HCT116 (cell line): ENCODE measurements around the gene BMP7. TPM values are rescaled to one million over a fixed set of nuclear protein-coding genes. Genes with fewer than 3 reads are reported as not detected.

Experiments used
- ATAC-seq: fragments of 200-7000 bp; cut with Tn5 transposase; 2 replicates; pipeline ENCODE4 v1.9.1; 2020; ENCODE audit warnings: mild to moderate bottlenecking, moderate library complexity
- BruUV-seq: library from RNA; stranded (reverse); fragments of 400-500 nt; replicated peaks from 2 replicates; lab custom pipeline; 2021; lab: Mats Ljungman, UMichigan
- CTCF ChIA-PET: fragments of 300-600 bp; sonication (Branson Sonifier 250); formaldehyde crosslinking; loops from one replicate; lab custom pipeline; 2021; ENCODE audit warnings: antibody characterized with exemption; lab: Charles Lee
- POLR2A ChIA-PET: fragments of 300-600, 350-600 bp; sonication (Branson Sonifier 250); formaldehyde crosslinking; loops from one replicate; lab custom pipeline; 2021; ENCODE audit warnings: antibody characterized with exemption; lab: Charles Lee
- RAD21 ChIA-PET, 2 experiments: fragments of 300-600 bp; sonication (Branson Sonifier 250); formaldehyde crosslinking; loops; one replicate each; lab custom pipeline; 2023; ENCODE audit warnings: low total read pairs in 2 of 2; ENCODE audit not compliant: uncharacterized antibody in 2 of 2, unreplicated experiment in 2 of 2, low non-redundant PET in 1 of 2; lab: Charles Lee
- DNase-seq: peaks from one replicate; pipeline ENCODE4 v3.0.0-alpha.2; 2010; ENCODE audit warnings: low read depth, low spot score
- H2AFZ ChIP-seq: fragments of 200-600 bp; shearing (Covaris generic), sonication (generic); 2 replicates; pipeline ENCODE4 v1.6.1; 2017; ENCODE audit warnings: low read depth, mixed run types, mixed read lengths, antibody characterized with exemption, low read length; ENCODE audit not compliant: poor library complexity, severe bottlenecking
- H3K27ac ChIP-seq: 2 replicates; pipeline ENCODE4 v1.5.1; 2012; ENCODE audit warnings: low read depth, low read length
- H3K27me3 ChIP-seq: fragments of 200-600 bp; sonication (generic); 2 replicates; pipeline ENCODE4 v1.6.1; 2016; ENCODE audit warnings: mixed run types, low read length, mixed read lengths; ENCODE audit not compliant: insufficient read depth
- H3K36me3 ChIP-seq, 2 experiments: fragments of 200-500 bp in 1 of 2; fragments of 200-600 bp in 1 of 2; sonication (Bioruptor generic) in 1 of 2; sonication (generic) in 1 of 2; 2 replicates each; pipeline versions ENCODE4 v1.5.1 to v1.6.1; 2014 to 2016; ENCODE audit warnings: low read length in 2 of 2, inconsistent platforms in 1 of 2, mixed read lengths in 1 of 2, mixed run types in 1 of 2; ENCODE audit not compliant: insufficient read depth in 2 of 2, control insufficient read depth in 1 of 2
- H3K4me1 ChIP-seq, 2 experiments: fragments of 200-600 bp in 1 of 2; sonication (generic) in 1 of 2; 2 replicates each; pipeline versions ENCODE4 v1.5.1 to v1.6.1; 2012 to 2017; ENCODE audit warnings: low read length in 2 of 2, inconsistent platforms in 1 of 2, mild to moderate bottlenecking in 1 of 2, mixed read lengths in 1 of 2, mixed run types in 1 of 2, moderate library complexity in 1 of 2; ENCODE audit not compliant: insufficient read depth in 2 of 2, control insufficient read depth in 1 of 2
- H3K4me2 ChIP-seq: fragments of 200-600 bp; sonication (generic); 2 replicates; pipeline ENCODE4 v1.6.1; 2017; ENCODE audit warnings: mixed run types, low read length, mixed read lengths
- H3K4me3 ChIP-seq, 2 experiments: fragments of 200-600 bp in 1 of 2; sonication (generic) in 1 of 2; replicated peaks in 1 of 2; 2 replicates each; pipeline ENCODE4 v1.5.1; 2011 to 2016; ENCODE audit warnings: low read length in 2 of 2, control low read depth in 1 of 2, low read depth in 1 of 2, mild to moderate bottlenecking in 1 of 2, mixed read lengths in 1 of 2, mixed run types in 1 of 2
- H3K79me2 ChIP-seq: fragments of 200-600 bp; sonication (generic); 2 replicates; pipeline ENCODE4 v1.6.1; 2017; ENCODE audit warnings: mild to moderate bottlenecking, mixed run types, low read length, moderate library complexity, mixed read lengths; ENCODE audit not compliant: insufficient read depth
- H3K9ac ChIP-seq: fragments of 200-600 bp; sonication (generic); 2 replicates; pipeline ENCODE4 v1.6.1; 2016; ENCODE audit warnings: low read length, mixed read lengths
- H3K9me2 ChIP-seq: fragments of 200-600 bp; sonication (generic), shearing (Covaris generic); 2 replicates; pipeline ENCODE4 v1.6.1; 2017; ENCODE audit warnings: mixed run types, mild to moderate bottlenecking, moderate library complexity; ENCODE audit not compliant: insufficient read depth
- H3K9me3 ChIP-seq, 2 experiments: fragments of 200-500 bp in 1 of 2; fragments of 200-600 bp in 1 of 2; sonication (Bioruptor generic) in 1 of 2; sonication (generic) in 1 of 2; 2 replicates each; pipeline ENCODE4 v1.6.1; 2014 to 2017; ENCODE audit warnings: low read length in 2 of 2, mixed read lengths in 2 of 2, inconsistent platforms in 1 of 2, low read depth in 1 of 2, mild to moderate bottlenecking in 1 of 2, mixed run types in 1 of 2, moderate library complexity in 1 of 2; ENCODE audit not compliant: control insufficient read depth in 1 of 2, insufficient read depth in 1 of 2
- H4K20me1 ChIP-seq: fragments of 200-600 bp; sonication (generic), shearing (Covaris generic); 2 replicates; pipeline ENCODE4 v1.6.1; 2017; ENCODE audit warnings: mixed run types, mild to moderate bottlenecking, moderate library complexity; ENCODE audit not compliant: insufficient read depth
- ATF3 ChIP-seq: IDR thresholded peaks from 2 replicates; pipeline ENCODE4 v1.6.1; 2012
- CBX3 ChIP-seq: IDR thresholded peaks from 2 replicates; pipeline ENCODE4 v1.6.1; 2012; ENCODE audit warnings: low read depth
- EGR1 ChIP-seq: IDR thresholded peaks from 2 replicates; pipeline ENCODE4 v1.6.1; 2012; ENCODE audit warnings: low read depth
- MAX ChIP-seq: IDR thresholded peaks from 2 replicates; pipeline ENCODE4 v1.6.1; 2012
- POLR2A ChIP-seq: IDR thresholded peaks from 2 replicates; pipeline ENCODE4 v1.7.0; 2011; ENCODE audit warnings: borderline replicate concordance; ENCODE audit not compliant: insufficient read depth, insufficient read length; ENCODE audit errors: extremely low read depth
- RAD21 ChIP-seq: IDR thresholded peaks from 2 replicates; pipeline ENCODE4 v1.6.1; 2012; ENCODE audit warnings: low read depth, mild to moderate bottlenecking
- SIN3A ChIP-seq: IDR thresholded peaks from 2 replicates; pipeline ENCODE4 v1.6.1; 2012; ENCODE audit warnings: low read depth
- SP1 ChIP-seq: IDR thresholded peaks from 2 replicates; pipeline ENCODE4 v1.6.1; 2012; ENCODE audit warnings: low read depth
- intact Hi-C: fragments of 100-400 bp; cut with micrococcal nuclease; formaldehyde crosslinking; loops from 2 replicates; pipeline ENCODE4 v1.10.0; 2022
- total RNA-seq: library from RNA; stranded (reverse); gene quantifications from one replicate; pipeline ENCODE4 v1.2.1, GENCODE V29; 2021; ENCODE audit not compliant: unreplicated experiment
- TF ChIP-seq, protein P1 (sequence below): IDR thresholded peaks from 2 replicates; pipeline ENCODE4 v1.6.1; 2011; ENCODE audit warnings: mild to moderate bottlenecking, low read length, moderate library complexity; ENCODE audit not compliant: insufficient replicate concordance; ENCODE audit errors: extremely low read depth

Gene BMP7
- total RNA-seq, 1 experiment from 2014 or later: 7.0 TPM

DNA sequence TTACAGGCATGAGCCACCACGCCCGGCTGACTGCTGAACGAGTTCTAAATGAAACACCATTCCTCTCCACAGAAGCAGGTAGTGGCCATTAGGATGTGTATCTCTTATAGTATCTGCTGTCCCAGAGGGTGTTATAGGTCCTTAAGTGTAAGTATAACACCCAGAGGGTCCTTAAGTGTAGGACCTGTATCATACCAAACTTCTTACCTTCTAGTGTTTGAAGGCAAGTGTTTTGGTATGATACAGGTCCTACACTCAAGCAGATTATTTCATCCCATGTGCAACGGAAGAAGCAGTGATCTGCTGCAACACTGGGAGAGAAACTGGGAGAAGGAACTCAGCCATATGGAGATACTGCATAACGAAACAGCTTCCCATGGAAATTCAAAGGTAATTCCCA is 17.4 kb downstream of the BMP7 start:
- ChIA-PET POLR2A (no interaction called here), CTCF (no interaction called here)

More for the DNA sequence above, 17.4 kb downstream of the BMP7 start:
- Histone ChIP-seq H3K36me3 (no peaks in the 10 kb centered on the region), H4K20me1 (no peaks in the 10 kb centered on the region), H3K27ac (no peak overlapping the region), H3K9me3 (no peaks in the 10 kb centered on the region), H3K27me3 (no peaks in the 10 kb centered on the region), H3K9ac (no peak overlapping the region), H3K79me2 (no peaks in the 10 kb centered on the region), H3K4me2 (no peak overlapping the region), H3K4me3 (no peak overlapping the region), H3K4me1 (peaks cover 4 to 17% of the 10 kb centered on the region in 2 experiments; a peak in 3 of 4 replicates), H3K9me2 (no peaks in the 10 kb centered on the region), H2AFZ (no peak overlapping the region)
- DNase-seq: no peak
- TF ChIP-seq MAX (no peak), POLR2A (no peak), SP1 (no peak), ATF3 (no peak), EGR1 (no peak), CBX3 (no peak), RAD21 (no peak), SIN3A (no peak)
- TF ChIP-seq, protein P1, sequence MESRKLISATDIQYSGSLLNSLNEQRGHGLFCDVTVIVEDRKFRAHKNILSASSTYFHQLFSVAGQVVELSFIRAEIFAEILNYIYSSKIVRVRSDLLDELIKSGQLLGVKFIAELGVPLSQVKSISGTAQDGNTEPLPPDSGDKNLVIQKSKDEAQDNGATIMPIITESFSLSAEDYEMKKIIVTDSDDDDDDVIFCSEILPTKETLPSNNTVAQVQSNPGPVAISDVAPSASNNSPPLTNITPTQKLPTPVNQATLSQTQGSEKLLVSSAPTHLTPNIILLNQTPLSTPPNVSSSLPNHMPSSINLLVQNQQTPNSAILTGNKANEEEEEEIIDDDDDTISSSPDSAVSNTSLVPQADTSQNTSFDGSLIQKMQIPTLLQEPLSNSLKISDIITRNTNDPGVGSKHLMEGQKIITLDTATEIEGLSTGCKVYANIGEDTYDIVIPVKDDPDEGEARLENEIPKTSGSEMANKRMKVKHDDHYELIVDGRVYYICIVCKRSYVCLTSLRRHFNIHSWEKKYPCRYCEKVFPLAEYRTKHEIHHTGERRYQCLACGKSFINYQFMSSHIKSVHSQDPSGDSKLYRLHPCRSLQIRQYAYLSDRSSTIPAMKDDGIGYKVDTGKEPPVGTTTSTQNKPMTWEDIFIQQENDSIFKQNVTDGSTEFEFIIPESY: no peak
- RAD21 ChIA-PET: no interaction called here
- no peak for ATAC-seq
- intact Hi-C loops: no loop called here
- no TSS peak for BruUV-seq
